SK-N-SH treated with all-trans-retinoic acid at 6 μM for 48 hours (cell line): Measurements from ENCODE around the gene CHRNA9.

ENCODE experiments used
- CSDC2 ChIP-seq: fragments of 250-450 bp; sonication (Bioruptor Pico); IDR thresholded peaks from 2 replicates; pipeline ENCODE4 v1.5.0; 2020; ENCODE audit warnings: mild to moderate bottlenecking, moderate library complexity
- ZFP30 ChIP-seq: fragments of 450-650 bp; formaldehyde crosslinking; IDR thresholded peaks from 2 replicates; pipeline ENCODE4 v1.5.0; 2022; ENCODE audit warnings: mild to moderate bottlenecking, moderate library complexity
- TF ChIP-seq, protein P1 (sequence below): fragments of 250-450 bp; sonication (Bioruptor Pico); IDR thresholded peaks from 2 replicates; pipeline ENCODE4 v1.5.1; 2021; ENCODE audit warnings: mild to moderate bottlenecking, moderate library complexity

DNA sequence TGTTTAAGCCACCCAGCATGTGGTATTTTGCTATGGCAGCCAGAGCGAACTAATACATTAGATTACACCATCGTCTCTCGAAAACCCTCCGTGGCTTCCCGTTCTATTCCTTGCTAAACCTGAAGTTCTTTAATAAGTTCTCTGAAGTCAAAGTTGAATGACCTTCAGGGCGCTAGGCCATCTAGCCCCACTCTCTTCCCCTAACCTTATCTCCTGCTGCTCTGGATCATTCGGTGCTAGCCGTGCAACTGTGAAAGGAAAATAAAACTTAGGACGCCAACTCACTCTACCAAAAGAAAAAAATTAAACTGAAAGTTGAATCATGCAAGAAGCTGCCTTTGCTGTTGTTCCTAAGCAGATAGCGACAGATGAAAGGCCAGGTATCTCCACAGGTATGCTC, 40.0 kb downstream of the CHRNA9 start:
- no peak for TF ChIP-seq CSDC2 (CRISPR knock-in tag)
- TF ChIP-seq ZFP30, result no peak
- TF ChIP-seq, protein P1, sequence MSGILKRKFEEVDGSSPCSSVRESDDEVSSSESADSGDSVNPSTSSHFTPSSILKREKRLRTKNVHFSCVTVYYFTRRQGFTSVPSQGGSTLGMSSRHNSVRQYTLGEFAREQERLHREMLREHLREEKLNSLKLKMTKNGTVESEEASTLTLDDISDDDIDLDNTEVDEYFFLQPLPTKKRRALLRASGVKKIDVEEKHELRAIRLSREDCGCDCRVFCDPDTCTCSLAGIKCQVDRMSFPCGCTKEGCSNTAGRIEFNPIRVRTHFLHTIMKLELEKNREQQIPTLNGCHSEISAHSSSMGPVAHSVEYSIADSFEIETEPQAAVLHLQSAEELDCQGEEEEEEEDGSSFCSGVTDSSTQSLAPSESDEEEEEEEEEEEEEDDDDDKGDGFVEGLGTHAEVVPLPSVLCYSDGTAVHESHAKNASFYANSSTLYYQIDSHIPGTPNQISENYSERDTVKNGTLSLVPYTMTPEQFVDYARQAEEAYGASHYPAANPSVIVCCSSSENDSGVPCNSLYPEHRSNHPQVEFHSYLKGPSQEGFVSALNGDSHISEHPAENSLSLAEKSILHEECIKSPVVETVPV (CRISPR knock-in tag), result no peak
